NCI-H510A treated with DMSO at 0.1 percent for 48 hours (cell line): ENCODE measurements around the gene MYH14.
"Not testable (repeated sequence)": the region's sequence is repeated elsewhere in the genome, so short reads cannot be mapped to it uniquely, and the experiment has no call there.

Experiments
- DNase-seq: peaks from one replicate; lab custom pipeline; 2025; lab: John Stamatoyannopoulos, UW

MYH14 gene

GRCh38 chr19:50226536-50226935 is 23.1 kb downstream of the MYH14 start:
- DNase-seq: no peak

GRCh38 chr19:50228153-50228552 is 24.7 kb downstream of the MYH14 start:
- not testable (repeated sequence) for DNase-seq

GRCh38 chr19:50230379-50231351 is 27.2 kb downstream of the MYH14 start:
- no peak for DNase-seq

GRCh38 chr19:50231417-50231816 is 28.0 kb downstream of the MYH14 start:
- DNase-seq: not testable (repeated sequence)

GRCh38 chr19:50231821-50232220 is 28.4 kb downstream of the MYH14 start:
- DNase-seq: no peak

- DNase-seq: no peak
Observed at GRCh38 chr19:50232600-50232999, 29.2 kb downstream of the MYH14 start.

- no peak for DNase-seq
Observed at GRCh38 chr19:50233308-50233910, 30.0 kb downstream of the MYH14 start.

- DNase-seq: not testable (repeated sequence)
Observed at GRCh38 chr19:50237493-50237892, 34.1 kb downstream of the MYH14 start.

- DNase-seq: no peak
Observed at GRCh38 chr19:50238043-50238442, 34.6 kb downstream of the MYH14 start.

GRCh38 chr19:50239921-50240590 is 36.6 kb downstream of the MYH14 start:
- no peak for DNase-seq

- no peak for DNase-seq
Observed at GRCh38 chr19:50242581-50242980, 39.2 kb downstream of the MYH14 start.

- DNase-seq: no peak
Observed at GRCh38 chr19:50244695-50245094, 41.3 kb downstream of the MYH14 start.

- no peak for DNase-seq
Observed at GRCh38 chr19:50248413-50248812, 45.0 kb downstream of the MYH14 start.

GRCh38 chr19:50248826-50249225 is 45.4 kb downstream of the MYH14 start:
- DNase-seq: no peak

- no peak for DNase-seq
Observed at GRCh38 chr19:50249636-50250035, 46.2 kb downstream of the MYH14 start.

- DNase-seq: no peak
Observed at GRCh38 chr19:50250450-50251136, 47.2 kb downstream of the MYH14 start.

- DNase-seq: no peak
Observed at GRCh38 chr19:50252111-50252886, 48.9 kb downstream of the MYH14 start.

- DNase-seq: no peak
Observed at GRCh38 chr19:50252887-50253268, 49.5 kb downstream of the MYH14 start.

- DNase-seq: no peak
Observed at GRCh38 chr19:50255115-50255514, 51.7 kb downstream of the MYH14 start.

- DNase-seq: no peak
Observed at GRCh38 chr19:50257141-50257540, 53.7 kb downstream of the MYH14 start.

GRCh38 chr19:50258918-50259372 is 55.5 kb downstream of the MYH14 start:
- DNase-seq: no peak
